Measurements from ENCODE around the gene GUK1. TPM values are rescaled to one million over a fixed set of nuclear protein-coding genes. Genes with fewer than 3 reads are reported as not detected.

Gene GUK1
- polyA plus RNA-seq, 1 experiment: 373 TPM

GRCh38 chr1:228158151-228159007, 18.3 kb downstream of the GUK1 start:
- TF ChIP-seq CTCF (IDR thresholded peaks at IDR 0.05; ENCODE audit: insufficient read depth, low read depth, low read length): no peak
- H3K4me3 ChIP-seq (ENCODE audit: low read depth, low read length): no peak overlapping the region
- no peak for DNase-seq (ENCODE audit: low read depth)
- CTCF ChIA-PET: no interaction called here
- peaks cover 9% of the 10 kb centered on the region for H3K27me3 ChIP-seq (ENCODE audit: control insufficient read depth, insufficient read depth, low read length)
- POLR2A ChIA-PET: no interaction called here
- no peaks in the 10 kb centered on the region for H3K36me3 ChIP-seq (ENCODE audit: control insufficient read depth, insufficient read depth, low read length)

GRCh38 chr1:228159008-228159665, 19.1 kb downstream of the GUK1 start:
- POLR2A ChIA-PET: no interaction called here
- Histone ChIP-seq H3K27me3 (ENCODE audit: control insufficient read depth, insufficient read depth, low read length) (peaks cover 9% of the 10 kb centered on the region), H3K36me3 (ENCODE audit: control insufficient read depth, insufficient read depth, low read length) (no peaks in the 10 kb centered on the region), H3K4me3 (ENCODE audit: low read depth, low read length) (no peak overlapping the region)
- no peak for DNase-seq (ENCODE audit: low read depth)
- no peak for TF ChIP-seq CTCF (IDR thresholded peaks at IDR 0.05; ENCODE audit: insufficient read depth, low read depth, low read length)
- CTCF ChIA-PET: no interaction called here

GRCh38 chr1:228160201-228160761, 20.2 kb downstream of the GUK1 start:
- DNase-seq (ENCODE audit: low read depth): no peak
- peaks cover 9% of the 10 kb centered on the region for H3K27me3 ChIP-seq (ENCODE audit: control insufficient read depth, insufficient read depth, low read length)
- TF ChIP-seq CTCF (IDR thresholded peaks at IDR 0.05; ENCODE audit: insufficient read depth, low read depth, low read length): no peak
- ChIA-PET CTCF (no interaction called here), POLR2A (interaction anchor here (0.7 kb wide), 1 partner anchor 18 kb away, joined by 3 read pairs; no protein-coding TSS in a partner anchor)
- no peak overlapping the region for H3K4me3 ChIP-seq (ENCODE audit: low read depth, low read length)
- no peaks in the 10 kb centered on the region for H3K36me3 ChIP-seq (ENCODE audit: control insufficient read depth, insufficient read depth, low read length)

- no peak for DNase-seq (ENCODE audit: low read depth)
- ChIA-PET CTCF (interaction anchor here (1.7 kb wide), 1 partner anchor 11 kb away, joined by 4 read pairs; the partner anchor contains the start of gene GJC2), POLR2A (no interaction called here)
Measured at GRCh38 chr1:228161362-228161761, 21.3 kb downstream of the GUK1 start.

More at GRCh38 chr1:228161362-228161761, 21.3 kb downstream of the GUK1 start:
- no peaks in the 10 kb centered on the region for H3K36me3 ChIP-seq (ENCODE audit: control insufficient read depth, insufficient read depth, low read length)
- TF ChIP-seq CTCF (IDR thresholded peaks at IDR 0.05; ENCODE audit: insufficient read depth, low read depth, low read length): no peak
- H3K27me3 ChIP-seq (ENCODE audit: control insufficient read depth, insufficient read depth, low read length): peaks cover 9% of the 10 kb centered on the region
- H3K4me3 ChIP-seq (ENCODE audit: low read depth, low read length): no peak overlapping the region

All from BJ (cell line).